Stimulated activated CD4-positive, alpha-beta T cell treated with anti-CD3 and anti-CD28 coated beads, Interleukin-4, amount 100 ng/mL, for 1 hour (primary cell): Measurements from ENCODE around the gene HHIP.

ENCODE experiments used
- DNase-seq: peaks from one replicate; pipeline ENCODE4 v3.0.0-alpha.2; 2020

Gene HHIP

DNA sequence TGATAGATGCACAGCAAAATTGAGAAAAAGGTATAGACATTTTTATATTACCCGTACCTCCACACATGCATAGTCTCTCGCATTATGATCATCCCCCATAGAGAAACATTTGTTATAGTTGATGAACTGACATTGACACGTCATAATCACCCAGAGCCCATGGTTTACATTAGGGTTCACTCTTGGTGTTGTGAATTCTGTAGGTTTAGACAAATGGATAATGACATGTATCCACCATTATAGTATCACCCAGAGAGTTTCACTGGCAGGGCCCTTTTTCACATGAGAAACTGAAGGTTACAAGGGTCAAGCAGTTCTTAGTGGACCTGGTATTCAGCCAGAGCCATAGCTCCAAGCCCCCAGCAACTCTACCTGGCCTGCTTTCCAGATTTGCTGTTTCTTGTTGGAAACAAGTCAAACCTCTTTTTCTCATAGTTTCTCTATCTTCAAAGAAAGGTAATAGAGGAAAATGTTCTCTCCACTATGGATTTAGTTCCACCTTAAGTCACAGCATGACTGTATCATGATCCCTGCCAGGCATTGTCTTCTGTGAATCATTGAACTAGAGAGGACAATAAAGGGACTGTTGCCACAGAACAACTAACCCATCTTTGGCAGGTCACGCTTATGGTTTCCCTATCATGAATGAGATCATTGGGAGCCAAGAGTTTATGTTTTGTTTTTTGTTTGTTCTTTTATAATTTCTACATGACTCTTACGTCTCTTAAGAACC, 64.0 kb downstream of the HHIP start:
- no peak for DNase-seq

DNA sequence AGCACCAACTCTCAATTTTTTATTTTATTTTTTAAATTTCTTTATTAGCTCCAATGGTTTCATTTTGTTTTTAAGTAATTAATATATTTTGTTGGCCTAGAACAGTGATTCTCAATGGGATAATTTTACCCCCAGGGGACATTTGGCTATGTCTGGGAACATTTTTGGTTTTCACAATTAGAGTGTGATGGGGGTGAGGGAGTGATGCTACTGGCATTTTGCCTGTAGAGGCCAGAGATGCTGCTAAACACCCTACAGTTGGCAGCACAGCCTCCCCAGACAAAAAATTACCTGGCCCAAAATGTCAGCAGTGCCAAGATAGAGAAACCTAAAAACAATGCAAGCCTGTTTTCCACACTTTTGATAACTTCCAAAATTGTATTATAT, 64.6 kb downstream of the HHIP start:
- DNase-seq, result no peak

DNA sequence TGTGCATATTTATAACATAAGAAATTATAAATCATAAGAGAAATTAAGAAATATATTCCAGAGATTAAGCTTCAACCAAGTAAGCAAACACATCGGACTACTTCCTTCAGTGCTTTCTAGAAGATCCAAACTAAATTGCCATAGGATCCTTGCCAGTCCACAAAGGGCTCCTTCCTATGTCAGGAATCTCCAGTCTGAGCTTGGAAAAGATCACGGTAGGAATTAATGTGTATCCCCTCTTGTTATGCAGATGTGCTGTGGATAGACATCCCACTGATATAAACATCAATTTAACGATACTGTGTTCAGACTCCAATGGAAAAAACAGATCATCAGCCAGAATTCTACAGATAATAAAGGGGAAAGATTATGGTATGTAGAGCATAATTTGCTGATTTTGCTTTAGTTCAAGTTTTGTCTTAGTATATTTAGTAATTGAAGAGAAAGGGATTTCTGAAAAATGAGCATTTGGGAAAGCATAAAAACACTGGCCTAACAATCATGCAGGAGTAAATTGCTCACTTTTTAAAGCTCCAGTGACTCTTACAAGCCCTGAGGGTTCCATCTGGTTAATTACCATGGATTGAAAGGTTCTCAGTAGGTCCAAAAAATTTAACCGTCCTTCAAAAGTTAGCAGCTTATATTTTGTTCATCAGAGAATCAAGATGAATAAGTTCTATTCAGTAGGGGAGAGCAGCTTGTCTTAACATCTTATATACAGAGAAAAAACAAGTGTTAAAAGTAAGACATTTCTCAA, 65.9 kb downstream of the HHIP start:
- no peak for DNase-seq

DNA sequence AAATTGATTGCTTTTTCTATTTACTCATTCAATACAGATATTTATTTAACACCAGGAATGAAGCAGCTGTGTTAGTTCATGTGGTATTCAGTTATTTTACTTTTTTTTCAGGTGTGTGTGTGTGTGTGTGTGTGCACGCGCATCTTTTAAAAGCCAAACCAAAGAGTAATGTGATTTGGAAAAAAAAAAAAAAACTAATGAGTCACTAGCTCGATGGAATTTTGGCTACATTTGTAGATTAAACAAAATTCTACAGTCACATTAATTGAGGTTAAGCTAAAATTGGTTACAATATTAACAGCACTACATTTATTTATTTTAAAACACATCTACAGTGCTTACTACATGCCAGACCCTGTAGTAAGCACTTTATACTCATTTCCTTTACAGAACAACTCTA, 66.8 kb downstream of the HHIP start:
- no peak for DNase-seq

DNA sequence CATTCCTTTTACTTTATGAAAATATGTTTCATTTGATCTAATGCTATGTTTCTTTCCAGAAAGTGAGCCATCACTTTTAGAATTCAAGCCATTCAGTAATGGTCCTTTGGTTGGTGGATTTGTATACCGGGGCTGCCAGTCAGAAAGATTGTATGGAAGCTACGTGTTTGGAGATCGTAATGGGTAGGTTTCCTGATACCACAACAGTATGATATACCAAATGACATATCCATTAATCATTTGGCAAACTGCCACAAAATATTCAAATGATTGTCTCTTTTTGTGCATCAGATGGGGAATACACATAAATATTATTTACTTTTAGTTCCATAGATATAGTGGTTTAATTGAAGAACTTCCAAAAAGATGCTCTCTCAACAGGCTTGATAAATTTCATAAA, 68.2 kb downstream of the HHIP start:
- no peak for DNase-seq

DNA sequence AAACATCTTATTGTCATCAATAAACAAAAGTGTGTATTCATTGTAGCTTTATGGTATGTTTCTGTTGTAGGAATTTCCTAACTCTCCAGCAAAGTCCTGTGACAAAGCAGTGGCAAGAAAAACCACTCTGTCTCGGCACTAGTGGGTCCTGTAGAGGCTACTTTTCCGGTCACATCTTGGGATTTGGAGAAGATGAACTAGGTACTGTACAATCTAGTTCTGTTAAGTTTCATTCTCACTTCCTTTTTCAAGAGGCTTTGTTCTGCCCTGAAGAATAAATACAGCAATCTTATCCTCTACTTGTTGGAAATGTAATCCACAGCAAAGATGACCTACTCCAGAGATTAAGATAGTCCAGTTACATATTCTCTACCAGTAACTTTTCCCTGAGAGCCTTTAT, 69.3 kb downstream of the HHIP start:
- DNase-seq, result no peak

DNA sequence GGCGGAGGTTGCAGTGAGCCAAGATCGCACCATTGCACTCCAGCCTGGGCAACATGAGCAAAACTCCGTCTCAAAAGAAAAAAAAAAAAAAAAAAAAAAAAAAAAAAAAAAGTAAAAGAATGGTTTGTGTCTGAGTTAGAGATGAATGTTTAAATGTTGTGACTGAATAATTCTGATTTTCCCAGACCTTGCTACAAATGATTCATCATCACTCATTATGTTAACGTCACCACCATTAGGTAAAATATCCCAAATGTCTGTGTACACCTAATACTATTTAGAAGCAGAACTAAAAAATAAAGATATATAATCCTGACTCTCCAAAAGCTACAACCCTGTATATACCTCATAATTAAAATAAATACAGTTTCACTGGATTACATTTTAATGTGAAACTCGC, 70.8 kb downstream of the HHIP start:
- no peak for DNase-seq

DNA sequence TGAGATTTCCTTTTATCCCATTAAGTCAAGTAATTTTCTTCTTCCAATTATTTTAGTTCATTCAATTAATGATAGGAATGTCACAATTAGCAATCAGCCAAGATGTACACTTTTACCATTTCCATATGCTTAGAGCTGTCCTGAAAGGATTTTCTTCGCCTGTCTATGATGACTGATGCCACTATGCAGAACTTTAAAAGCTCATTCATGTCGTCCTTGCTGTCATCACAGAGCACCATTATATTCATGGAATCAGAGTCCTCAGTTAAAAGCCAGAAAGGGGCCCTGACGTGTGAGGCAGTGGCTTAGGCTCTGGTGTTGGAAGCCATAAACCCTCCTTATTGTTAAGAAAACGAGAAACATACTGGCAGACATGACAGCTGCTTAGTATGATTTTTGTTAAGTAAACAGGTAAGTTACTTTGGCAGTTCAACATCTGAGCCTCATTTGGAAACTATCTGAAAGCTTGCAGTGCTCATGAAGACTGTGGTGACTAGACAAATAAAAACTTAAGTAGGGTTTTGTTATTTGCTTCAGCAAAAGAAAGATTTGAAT, 73.1 kb downstream of the HHIP start:
- DNase-seq, result no peak

DNA sequence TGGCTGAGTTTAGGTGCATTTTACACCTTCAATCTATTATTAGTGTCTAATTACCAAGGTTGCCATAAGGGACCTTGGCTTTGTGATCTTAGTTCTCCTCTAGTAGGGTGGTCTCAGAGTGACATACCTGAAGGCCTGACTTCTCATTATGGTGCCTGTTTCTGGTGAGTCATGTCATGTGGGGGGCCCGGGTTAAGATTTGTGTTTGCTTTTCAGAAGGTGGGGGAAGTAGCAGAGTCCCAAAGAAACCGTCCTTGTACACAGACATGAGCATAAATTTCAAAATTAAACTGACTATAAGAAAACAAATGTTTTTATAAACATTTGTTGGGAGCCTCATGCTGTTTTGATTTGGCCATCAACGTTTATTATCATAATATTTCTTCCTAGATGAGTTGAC, 74.5 kb downstream of the HHIP start:
- no peak for DNase-seq

DNA sequence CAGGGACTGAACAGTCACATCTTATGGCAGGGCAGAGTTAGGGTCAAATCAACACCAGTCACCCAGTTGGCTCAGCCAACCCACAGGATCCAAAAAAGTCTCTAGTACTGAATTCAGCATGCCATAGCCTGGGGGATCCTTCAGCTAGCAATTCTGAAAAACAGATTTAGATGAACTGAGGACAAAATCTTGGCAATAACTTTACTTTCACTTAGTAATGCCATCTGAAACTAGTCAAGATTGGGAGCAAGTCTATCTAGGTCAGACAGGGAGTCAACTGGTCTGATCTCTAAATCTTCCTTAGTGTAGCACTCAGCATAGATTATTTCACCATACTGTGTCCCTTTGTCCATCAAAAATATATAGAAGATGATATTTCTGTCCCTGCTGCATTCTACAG, 76.0 kb downstream of the HHIP start:
- no peak for DNase-seq

DNA sequence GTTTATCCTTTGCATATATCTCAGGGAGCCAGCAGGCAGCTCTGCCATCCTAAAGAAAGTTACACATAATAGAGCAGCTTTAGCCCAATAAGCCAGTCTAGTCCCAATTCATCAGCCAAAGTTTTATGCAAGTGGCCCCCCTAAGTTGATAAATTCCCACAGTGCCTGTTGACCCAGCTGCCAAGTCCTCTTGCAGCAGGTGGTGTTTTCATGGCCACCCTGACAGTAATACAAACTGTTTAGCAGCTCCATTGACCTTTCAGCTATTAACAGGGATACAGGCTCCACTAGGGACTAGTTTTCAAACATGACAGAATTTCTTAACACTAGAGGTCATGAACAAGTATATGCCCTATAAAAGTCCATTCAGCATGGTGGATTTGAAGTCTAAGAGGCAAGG, 77.5 kb downstream of the HHIP start:
- DNase-seq, result no peak

DNA sequence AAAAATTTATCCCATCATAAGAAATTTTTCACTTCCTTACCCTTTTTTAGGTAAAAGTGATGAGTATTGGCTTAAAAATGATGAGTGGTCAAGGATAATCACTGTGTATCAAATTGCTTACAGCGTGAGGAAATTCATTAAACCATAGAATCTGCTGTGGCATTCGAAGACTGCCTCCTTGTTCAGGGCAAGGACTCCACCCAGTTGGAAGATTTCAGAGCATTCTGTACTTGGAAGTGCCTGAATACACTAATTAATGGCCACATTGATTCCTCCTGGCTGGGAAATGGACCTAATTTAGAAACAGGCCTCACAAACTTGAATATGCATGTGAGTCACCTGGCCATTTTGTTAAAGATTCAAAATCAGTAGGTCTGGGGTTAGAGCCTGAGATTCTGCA, 83.2 kb downstream of the HHIP start:
- DNase-seq, result no peak

DNA sequence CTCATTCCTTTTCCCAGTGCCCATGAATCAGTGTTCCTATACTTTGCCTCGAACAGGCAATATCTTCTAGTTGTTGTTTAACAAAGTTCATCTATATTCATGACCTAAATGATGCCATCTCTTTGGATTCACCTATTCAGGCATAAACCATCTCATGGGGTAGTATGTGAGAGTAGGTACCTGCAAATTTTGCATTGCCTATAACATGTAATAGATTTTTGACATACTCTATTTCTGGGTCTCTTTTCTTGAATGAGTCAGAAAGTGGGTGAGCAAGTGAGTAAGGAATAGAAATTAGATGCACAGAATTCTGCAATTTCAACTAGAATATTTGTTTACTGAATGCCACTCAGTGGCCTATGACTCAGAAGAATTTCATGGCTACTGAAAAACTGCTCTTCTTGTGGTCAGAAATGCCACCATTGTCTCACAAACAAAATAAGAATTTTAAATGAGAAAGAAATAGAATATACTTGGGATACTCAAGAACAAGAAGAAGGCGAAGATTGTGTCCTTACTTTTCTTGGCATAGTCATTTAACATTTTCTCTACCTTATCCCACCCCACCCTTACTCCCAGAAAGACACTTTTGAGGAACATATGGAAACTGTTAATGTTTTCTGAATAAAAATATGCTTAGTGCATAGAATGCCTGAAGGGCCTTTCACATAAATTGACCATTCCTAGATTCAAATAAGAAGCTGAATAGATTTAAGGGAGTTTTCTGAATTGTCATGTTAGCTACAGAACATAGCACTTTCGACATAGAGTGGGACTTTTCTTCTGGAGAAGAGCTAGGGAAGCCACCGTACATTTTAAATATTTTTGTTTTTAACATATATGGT, 86.8 kb downstream of the HHIP start:
- no peak for DNase-seq

DNA sequence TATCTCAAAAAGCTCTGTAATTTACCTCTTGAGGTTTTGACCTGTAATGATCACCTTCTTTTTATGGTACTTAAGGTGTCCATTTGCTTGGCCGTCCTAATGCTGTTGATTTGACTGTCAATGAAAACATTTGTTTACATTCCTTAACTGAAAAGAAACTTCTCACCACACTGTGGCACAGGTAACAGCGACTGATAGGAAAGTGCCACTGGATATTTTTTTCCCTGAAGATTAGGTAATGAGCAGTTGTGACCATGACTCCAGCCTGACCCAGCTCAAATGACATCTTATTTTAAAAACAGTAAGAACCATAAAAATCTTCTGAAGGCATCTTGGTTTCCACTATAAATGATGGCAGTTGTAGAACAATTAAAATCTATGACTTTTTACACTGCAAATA, 87.6 kb downstream of the HHIP start:
- no peak for DNase-seq

DNA sequence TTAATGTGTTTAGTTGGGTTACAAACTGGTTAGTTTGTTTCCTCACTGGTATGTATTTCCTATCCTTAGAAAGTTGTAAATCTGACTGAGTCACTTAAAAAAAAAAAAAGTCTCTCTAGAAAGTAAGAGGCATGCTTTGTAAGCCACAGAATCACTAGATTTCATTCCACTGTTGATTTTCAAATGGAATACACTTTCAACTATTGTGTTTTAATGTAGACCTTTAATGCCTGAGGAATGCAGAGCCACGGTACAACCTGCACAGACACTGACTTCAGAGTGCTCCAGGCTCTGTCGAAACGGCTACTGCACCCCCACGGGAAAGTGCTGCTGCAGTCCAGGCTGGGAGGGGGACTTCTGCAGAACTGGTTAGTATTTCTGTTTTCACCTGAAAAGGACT, 88.6 kb downstream of the HHIP start:
- no peak for DNase-seq

DNA sequence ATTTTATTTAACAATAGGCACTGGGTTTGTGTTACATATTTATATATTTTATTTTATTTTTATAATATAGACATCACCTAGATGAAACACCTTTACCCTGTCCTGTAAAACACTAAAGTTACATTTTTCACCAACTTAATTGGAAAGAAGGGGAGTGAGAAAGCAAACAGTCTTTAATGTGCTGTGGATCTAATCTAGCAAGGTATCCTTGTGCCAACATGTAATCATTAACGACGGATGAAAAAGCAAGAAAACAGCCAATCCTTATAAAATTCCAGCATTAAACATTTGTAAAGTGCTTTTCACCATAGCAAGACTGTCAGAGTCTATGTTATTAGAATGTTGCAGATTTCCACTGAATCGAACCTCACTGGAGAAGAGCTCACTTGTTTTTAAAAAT, 92.7 kb downstream of the HHIP start:
- no peak for DNase-seq

DNA sequence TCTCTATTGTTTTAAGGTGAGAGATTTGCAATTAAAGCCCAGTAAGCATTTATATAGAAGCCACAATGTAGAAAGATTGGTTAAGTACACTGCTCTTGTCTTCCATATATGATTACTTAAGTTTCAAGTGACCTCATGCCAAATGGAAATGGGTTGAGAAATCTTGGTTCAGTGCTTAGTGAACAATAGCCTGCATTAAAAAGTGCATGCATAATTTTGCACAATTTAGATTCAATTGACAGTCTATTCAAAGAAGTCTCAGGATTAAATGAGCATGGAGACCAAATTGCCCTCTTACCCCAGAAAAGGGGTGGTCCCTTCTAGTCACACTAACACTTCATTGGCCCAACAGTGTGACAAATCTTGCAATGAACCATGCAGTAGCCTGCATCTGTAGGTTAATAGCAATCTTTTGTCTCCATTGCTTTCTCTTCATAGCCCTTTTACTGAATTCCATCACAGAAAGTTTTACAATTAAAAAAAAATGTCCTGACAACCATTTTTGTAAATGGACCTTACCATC, 93.6 kb downstream of the HHIP start:
- no peak for DNase-seq

DNA sequence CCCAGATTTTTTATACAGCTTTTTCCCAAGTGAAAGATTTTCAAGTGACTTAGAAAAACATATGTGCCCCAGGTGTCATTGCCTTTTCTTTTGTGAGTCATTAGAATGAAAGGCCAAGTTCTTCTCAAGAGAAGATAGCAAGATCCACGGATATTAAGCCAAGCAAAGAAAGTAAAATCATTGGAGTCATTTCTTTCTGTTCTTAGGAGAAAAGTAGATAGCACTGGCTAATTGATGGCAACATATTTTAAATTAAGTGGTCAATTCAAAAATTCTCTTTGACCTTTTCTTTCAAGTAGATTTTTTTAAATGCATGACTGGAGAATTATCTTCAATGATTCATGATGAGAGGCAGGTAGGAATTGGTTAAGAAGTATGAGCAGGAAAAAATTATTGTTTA, 94.4 kb downstream of the HHIP start:
- no peak for DNase-seq

DNA sequence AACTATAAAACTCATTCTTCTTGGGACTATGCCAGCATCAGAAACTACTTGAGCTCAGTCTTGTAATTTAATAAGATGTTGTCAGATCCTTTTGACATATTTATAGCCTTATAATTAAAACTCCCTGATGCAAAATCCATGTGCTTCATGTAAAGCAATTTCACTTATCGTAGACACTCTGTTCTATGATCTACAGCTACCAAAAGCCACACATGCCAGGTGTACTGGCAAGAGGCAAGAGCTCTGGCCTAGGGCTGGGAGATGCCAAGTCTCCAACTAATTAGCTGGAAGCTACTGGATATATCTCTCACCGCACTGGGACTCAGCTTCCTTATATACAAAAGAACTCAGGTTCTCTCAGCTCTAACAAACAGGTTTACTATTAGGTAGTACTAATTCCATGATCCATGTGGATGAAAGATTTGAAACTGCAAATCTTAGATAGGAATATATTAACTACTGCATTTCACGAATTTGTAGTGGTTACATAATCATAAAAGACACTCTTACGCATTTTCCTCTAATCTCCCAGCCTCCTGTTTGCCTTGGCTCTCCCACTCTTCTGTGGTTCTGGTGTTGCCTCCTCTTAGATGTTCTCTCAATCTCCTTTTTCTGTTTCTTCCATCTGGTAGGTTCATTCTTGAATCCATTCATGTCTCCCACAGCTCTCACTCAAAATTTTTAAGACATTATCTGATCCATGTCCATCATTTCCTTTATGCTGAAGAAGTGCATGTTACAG, 103.0 kb downstream of the HHIP start:
- no peak for DNase-seq

DNA sequence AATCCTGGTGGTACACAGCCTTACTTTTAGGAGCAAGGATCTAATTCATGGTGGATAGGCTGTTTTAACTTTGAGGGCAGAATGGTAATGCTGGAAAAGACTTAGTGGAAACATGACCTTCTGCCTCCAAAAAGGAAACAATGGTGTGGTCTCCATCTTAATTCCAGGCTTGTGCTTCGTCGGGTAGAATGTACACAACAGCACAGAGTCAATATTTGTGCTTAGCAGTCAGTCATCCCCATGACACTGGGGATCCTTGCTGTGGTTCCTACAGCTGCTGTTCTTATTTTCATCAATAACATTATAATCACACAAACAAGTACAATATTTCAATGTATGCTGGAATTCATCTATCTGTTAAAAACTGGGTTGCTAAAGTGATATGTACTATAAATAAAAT, 104.4 kb downstream of the HHIP start:
- no peak for DNase-seq

DNA sequence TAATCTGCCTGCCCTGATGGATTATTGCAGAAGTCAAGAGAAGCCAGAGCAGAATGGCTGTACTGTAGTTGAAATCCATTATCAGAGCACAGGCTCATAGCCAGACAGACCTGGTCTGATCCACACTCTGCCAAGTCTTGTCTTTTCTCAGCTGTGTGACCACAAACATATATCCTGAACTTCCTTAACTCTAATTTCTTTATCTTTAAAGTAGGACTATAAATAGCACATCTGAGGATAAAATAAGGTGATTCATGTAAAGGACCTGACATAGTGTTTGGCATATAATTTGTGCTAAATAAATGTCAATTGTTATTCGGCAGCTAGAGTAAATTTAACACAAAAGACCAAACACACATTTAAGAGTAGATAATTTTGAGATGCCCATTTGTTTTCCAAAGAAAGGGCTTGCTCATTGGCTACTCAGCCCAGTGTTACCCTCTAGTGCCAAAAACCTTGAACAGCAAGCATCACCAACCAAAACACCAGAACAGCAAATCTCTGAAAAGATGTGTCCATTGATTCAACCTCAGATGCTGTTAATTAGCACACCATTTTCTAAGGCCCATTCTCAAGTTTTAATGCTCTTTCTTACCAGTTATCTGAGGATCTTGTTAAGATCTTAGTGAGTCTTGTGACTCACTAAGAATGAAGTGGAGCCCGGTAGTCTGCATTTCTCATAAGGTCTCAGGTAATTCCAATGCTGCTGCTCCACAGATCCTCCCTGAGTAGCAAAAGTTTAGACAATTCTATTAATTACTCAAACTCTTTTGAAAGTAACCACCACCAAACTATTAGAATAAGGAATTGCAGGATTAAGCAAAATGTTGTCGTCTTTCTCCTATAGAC, 108.8 kb downstream of the HHIP start:
- no peak for DNase-seq

DNA sequence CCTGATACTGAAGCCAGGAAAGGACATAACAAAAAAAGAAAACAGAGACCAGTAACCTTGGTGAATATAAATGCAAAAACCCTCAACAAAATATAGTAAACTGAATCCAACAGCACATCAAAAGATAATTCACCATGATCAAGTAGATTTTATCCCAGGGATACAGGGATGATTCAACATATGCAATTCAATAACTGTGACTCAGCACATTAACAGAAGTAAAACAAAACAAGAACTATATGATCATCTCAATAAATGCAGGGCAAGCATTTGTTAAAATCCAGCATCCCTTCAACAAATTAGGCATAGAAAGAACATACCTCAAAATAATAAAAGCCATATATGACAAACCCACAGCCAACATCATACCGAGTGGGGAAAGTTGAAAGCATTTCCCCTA, 112.0 kb downstream of the HHIP start:
- DNase-seq, result no peak
